GM19023 (cell line): ENCODE results near the gene GALNTL6.
A peak's percentile ranks its signal among the peaks of the same experiment; 100 is the strongest.

ENCODE experiments used
- ATAC-seq: cut with Tn5 transposase; IDR thresholded peaks from one replicate; pipeline ENCODE4 v1.9.1; 2021; ENCODE audit warnings: mild to moderate bottlenecking, moderate library complexity; ENCODE audit not compliant: unreplicated experiment

The GALNTL6 gene

DNA sequence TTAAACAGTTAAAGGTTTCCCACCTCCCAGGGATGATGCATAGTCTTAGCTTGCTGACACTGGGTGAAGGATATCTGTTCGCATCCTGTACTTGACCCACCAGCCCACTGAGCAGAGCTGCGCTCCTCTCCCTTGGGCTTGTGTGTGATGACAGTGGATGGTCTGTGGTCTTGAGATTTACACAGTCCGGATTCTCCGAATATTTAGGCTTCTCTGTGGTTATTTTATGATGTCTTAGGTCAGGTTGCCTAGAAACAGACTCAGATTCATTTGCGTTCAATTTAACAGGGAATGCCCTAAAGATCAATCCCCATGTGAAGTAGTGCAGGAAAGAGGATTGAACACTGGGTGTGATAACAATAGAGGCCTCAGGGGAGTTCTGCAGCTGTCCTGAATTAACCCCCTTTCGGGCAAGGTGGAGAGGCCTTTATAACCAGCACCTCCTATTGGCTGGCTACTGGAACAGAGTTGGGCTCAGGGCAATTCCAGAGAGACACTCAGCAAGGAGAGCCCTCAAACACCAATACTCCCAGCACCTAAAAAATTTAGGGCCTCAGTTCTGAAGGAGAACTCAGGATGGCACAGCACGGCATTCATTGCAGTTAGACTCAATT lies 702.2 kb downstream of the GALNTL6 start:
- no peak for ATAC-seq

DNA sequence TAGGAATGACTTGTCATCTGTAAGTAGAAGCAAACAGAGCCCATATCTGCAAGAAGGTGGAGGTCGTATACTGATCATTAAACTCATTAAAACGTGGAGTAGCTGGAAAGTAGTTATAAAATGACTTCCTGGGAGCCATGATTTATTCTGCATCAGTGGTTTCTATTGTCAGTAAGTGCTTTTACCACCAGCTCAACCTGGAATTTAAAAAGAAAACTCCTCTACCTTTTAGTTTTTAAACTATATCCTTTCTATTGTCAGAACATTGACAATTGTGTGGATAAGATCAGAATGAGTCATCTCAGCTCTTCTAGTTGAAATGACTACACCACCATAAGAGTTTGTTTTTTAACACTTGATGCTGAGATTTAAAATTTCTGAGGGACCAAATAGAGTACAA lies 704.2 kb downstream of the GALNTL6 start:
- no peak for ATAC-seq

DNA sequence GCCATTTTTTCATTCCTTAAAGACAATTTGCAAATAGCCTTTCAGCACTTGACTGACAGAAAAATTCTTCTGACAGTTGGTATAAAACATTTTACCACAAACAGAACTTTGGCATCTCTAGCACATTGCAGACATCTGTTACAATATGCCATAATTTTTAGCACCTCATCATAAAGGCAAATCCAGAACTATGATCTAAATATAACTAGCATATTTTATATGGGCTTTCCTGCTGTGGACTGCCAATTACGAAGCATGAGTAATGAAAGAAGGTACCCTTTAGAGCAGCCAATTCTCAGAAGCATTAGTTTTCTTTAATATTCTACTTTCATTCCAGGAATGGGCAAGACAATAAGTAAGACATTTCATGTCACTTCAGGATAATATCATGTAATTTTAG lies 708.0 kb downstream of the GALNTL6 start:
- no peak for ATAC-seq

DNA sequence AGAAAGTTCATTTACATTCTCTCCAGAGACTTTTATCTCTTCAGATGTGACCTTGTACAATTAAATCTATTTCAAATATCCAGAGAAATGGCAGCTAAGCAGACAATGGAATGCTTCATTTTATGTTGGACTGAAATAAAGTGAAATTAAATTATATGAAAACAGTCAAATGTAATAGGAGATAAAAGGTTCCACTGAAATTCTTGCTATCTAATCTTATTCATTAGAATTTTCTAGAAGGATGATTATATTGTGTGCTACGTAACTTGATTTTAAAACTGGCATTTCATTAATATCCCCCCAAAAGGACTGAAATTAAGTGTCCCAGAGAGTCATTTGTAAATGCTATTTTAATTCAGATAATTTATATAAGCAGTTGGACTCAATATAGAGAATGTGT lies 708.5 kb downstream of the GALNTL6 start:
- no peak for ATAC-seq

DNA sequence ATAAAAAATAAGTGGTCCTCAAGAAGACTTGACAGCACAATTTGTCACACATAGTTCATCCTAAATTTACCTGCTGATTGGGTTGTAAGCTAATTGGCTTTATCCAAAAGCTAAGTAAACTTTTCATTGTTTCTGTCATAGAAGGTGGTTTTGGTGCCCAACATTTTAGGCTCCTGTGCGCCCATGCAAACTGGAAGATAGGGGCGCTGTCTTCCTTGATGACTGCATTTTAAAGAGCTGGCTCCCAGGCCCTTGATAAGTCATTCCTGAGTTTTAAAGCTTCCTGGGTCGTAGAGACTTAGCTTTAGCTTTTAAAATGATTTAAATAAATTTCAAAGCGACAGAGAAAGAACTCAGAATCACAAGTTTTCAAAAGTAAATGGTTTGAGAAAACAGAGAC lies 730.0 kb downstream of the GALNTL6 start:
- ATAC-seq: no peak

DNA sequence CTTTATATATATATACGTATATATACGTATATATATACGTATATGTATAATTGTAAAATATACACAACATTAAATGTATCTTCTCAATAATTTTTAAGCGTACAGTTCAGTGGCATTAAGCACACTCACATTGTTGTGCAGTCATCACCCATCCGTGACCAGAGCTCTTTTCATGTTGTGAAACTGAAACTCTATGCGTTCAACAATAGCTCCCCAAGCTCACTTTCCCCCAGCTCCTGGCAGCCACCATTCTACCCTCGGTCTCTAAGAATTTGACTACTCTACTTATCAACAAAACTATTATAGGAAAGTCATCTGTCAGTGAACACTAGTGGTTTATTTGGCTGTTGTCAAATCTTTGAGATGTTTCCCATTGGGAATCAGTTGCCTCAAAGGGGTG lies 733.6 kb downstream of the GALNTL6 start:
- ATAC-seq: peak; percentile 77

DNA sequence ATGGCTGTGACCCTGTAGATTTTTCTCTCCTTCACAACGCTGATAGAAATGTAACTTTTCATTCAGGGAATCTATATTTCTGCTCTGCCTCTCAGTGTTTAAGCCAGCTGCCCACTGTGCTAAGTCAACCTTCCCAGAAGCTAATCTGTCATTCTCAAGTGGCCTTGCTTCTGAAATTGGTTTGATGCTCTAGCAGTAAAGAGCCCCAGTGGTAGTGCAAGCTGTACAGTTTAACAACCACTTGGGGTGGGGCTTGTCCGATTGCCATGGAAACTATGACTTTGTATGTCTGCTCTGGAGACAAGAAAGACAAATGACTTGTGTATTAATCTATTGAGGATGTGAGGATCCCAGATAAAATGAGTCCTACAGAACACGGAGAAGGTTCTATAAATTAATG lies 734.5 kb downstream of the GALNTL6 start:
- ATAC-seq: no peak

- no peak for ATAC-seq
Measured at GRCh38 chr4:172553216-172553615, 740.0 kb downstream of the GALNTL6 start.

- ATAC-seq: no peak
Measured at GRCh38 chr4:172554588-172554987, 741.4 kb downstream of the GALNTL6 start.

DNA sequence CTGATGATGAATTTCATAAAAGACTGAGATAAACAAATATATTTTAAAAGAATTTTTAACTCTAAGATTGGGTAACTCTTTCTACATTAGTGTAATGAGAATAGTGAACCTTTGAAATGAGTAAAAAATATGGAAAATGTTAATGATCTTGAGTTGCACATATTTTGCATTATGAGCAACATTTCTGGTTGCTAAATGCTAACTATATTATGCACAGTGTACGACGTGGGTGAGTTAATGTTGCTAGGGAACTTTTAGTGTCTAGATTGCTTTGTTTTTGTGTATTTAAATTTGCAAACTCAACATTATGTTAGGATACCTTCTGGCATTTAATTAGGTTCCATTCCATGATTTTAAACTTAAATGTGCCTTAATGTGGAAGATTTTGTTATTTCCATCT lies 742.5 kb downstream of the GALNTL6 start:
- ATAC-seq: no peak

GRCh38 chr4:172573899-172574298 lies 760.7 kb downstream of the GALNTL6 start:
- no peak for ATAC-seq

GRCh38 chr4:172578712-172579111 lies 765.5 kb downstream of the GALNTL6 start:
- ATAC-seq: no peak

DNA sequence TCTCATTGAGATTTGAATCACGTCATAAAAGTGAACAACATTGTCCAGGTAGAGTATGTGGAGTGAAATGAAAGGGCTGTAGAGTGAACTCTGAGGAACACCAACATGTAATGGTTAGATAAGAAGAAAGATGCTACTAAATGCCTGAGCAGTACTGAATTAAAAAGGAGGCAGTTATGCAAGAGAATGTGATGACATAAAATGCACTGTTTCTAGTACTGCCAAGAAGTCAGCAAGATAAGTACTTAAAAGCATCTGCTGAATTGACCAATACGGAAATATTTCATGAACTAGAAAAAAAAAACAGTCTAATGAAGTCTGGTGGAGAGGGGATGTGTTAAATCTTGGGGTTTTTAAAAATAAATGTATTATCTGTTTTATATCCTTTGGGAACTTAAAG lies 771.6 kb downstream of the GALNTL6 start:
- no peak for ATAC-seq

DNA sequence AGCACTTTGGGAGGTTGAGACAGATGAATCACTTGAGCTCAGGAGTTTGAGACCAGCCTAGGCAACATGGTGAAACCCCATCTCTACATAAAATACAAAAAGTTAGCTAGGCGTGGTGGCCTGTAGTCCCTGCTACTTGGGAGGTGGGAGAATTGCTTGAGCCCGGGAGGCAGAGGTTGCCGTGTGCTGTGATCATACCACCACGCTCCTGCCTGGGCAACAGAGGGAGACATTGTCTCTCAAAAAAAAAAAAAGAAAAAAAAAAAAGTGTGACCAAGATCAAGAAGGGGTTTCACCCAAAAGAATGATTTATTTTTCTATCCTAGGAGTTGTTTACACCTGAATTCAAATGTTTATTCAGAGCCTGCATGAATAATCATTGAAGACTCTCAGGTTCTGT lies 783.0 kb downstream of the GALNTL6 start:
- no peak for ATAC-seq

DNA sequence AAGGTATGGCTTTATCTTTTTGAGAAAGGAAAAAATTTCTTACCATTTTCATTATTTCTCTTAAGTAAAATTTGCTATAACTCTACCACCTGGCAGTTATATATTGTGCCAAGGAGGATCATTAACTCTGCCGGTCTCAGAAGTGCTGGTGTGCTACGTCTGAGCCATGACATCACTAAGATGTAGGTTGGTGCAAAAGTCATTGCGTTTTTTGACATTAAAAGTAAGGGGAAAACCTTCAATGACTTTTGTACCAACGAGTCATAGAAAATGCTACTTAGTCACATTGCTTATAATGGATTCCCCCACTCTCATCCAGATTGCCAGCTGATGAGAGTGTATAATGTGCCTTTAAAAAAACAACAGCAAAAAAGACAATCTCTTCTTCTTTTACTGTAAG lies 786.4 kb downstream of the GALNTL6 start:
- ATAC-seq: no peak

GRCh38 chr4:172601195-172601594 lies 788.0 kb downstream of the GALNTL6 start:
- no peak for ATAC-seq

DNA sequence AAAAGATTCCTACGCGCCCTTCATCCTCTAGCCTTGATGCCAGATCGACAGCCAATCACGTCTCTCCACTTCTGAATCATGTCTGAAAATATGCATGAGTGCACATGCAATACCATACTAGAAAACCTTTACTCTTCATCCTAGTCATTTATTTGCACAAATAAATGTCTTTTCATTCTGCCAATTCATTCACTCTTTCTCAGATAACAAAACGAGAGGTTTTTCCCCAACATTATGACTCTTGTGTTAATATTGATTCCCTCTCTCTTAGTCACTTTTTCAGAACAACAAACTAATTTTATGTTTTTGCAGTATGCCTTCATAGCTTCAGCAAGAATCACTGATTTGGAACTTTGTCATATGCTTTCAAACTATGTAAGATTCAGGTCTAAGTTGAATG lies 806.0 kb downstream of the GALNTL6 start:
- ATAC-seq: no peak

- no peak for ATAC-seq
Measured at GRCh38 chr4:172619798-172620197, 806.6 kb downstream of the GALNTL6 start.

GRCh38 chr4:172628263-172628662 lies 815.1 kb downstream of the GALNTL6 start:
- ATAC-seq: no peak

- ATAC-seq: no peak
Measured at GRCh38 chr4:172630280-172630679, 817.1 kb downstream of the GALNTL6 start.

- ATAC-seq: no peak
Measured at GRCh38 chr4:172631832-172632231, 818.6 kb downstream of the GALNTL6 start.

- no peak for ATAC-seq
Measured at GRCh38 chr4:172648471-172648870, 835.3 kb downstream of the GALNTL6 start.

DNA sequence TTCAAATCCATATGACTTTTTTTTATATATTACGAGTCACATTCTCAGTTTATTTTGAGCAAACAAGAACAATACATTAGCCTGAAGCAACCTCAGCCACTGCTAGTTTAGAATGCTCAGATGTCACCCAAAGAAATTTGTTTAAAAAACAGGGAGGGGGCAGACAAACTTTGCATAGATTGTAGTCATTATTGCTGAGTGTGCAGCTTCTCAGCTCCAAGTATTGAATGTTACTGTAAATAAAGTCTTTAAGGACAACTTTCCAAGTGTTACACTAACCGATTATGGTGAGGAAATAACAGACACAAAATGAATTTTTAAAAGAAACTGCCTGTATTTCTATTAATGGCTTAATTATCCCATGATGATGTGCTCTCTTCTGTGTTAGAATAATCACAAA lies 835.9 kb downstream of the GALNTL6 start:
- no peak for ATAC-seq
